Suprapubic skin (tissue), 3 donors: ENCODE data around the gene ANKRD12.

Source experiments
- CTCF ChIP-seq, 2 donors: fragments of 200-600 bp in 1 of 2; fragments of 450-650 bp in 1 of 2; sonication (generic) in 1 of 2; IDR thresholded peaks; one replicate each; pipeline ENCODE4 v1.5.1; 2016 to 2019; ENCODE audit warnings: antibody characterized with exemption in 2 of 2, mild to moderate bottlenecking in 1 of 2, moderate library complexity in 1 of 2
- EP300 ChIP-seq: sonication (generic); formaldehyde crosslinking; IDR thresholded peaks from one replicate; pipeline ENCODE4 v1.6.1; 2017; ENCODE audit warnings: antibody characterized with exemption
- POLR2A ChIP-seq, 2 donors: fragments of 450-650 bp; IDR thresholded peaks; one replicate each; pipeline ENCODE4 v1.6.1; 2017; ENCODE audit warnings: antibody characterized with exemption in 2 of 2, mild to moderate bottlenecking in 2 of 2, moderate library complexity in 2 of 2

- no peak for TF ChIP-seq POLR2A (IDR thresholded peaks at IDR 0.05)
- no peak for TF ChIP-seq EP300
- TF ChIP-seq CTCF (IDR thresholded peaks at IDR 0.05) = no peak
Measured at GRCh38 chr18:9231852-9232486, 95.4 kb downstream of the ANKRD12 start.
